ENCODE results near the gene FAM174C. TPM values are rescaled to one million over a fixed set of nuclear protein-coding genes. Genes with fewer than 3 reads are reported as not detected.

FAM174C gene
- total and polyA plus RNA-seq, 2 of the 8 experiments (the other 6 are each of a cell fraction or from before 2014, with no cell fraction given), result 44.5 to 125 TPM

- TF ChIP-seq SP1 (IDR thresholded peaks at IDR 0.05; ENCODE audit: low read depth, low read length) (no peak), BRCA1 (IDR thresholded peaks at IDR 0.05; ENCODE audit: low read depth, low read length) (no peak)
Measured at GRCh38 chr19:1282588-1283206, 7.4 kb downstream of the FAM174C start (continued).

Measured in H1 (cell line).